SK-N-MC (cell line): Measurements from ENCODE around the gene IREB2.

Experiments used
- EZH2 ChIP-seq: fragments of 200-600 bp; sonication (generic); IDR thresholded peaks from one replicate; pipeline ENCODE4 v1.6.1; 2017; ENCODE audit warnings: antibody characterized with exemption
- FOXP2 ChIP-seq: optimal IDR thresholded peaks from 2 replicates; pipeline ENCODE3; 2011; ENCODE audit warnings: mild to moderate bottlenecking, moderate library complexity; ENCODE audit not compliant: insufficient read depth; ENCODE audit errors: extremely low read length, control extremely low read depth
- POLR2AphosphoS5 ChIP-seq: IDR thresholded peaks from 2 replicates; pipeline ENCODE4 v1.6.1; 2012; ENCODE audit warnings: mild to moderate bottlenecking, low read depth, low read length, borderline replicate concordance

GRCh38 chr15:78407608-78408354 is 30.2 kb upstream of the IREB2 start:
- no peak for TF ChIP-seq EZH2
- no peak for TF ChIP-seq POLR2AphosphoS5
- TF ChIP-seq FOXP2, result no peak
